HL-60 (cell line): ENCODE measurements around the gene SCARB2.
"Not testable (repeated sequence)": the region's sequence is repeated elsewhere in the genome, so short reads cannot be mapped to it uniquely, and the experiment has no call there.

Source experiments
- DNase-seq, 2 experiments: peaks; one replicate each; pipeline ENCODE4 v3.0.0-alpha.2; 2010 to 2020; ENCODE audit warnings: low read depth in 1 of 2, low spot score in 1 of 2
- H3K27ac ChIP-seq: fragments of 250-450 bp; sonication (Bioruptor Pico); replicated peaks from 2 replicates; pipeline ENCODE4 v1.5.1; 2020; ENCODE audit warnings: mild to moderate bottlenecking, moderate library complexity
- H3K27me3 ChIP-seq: fragments of 250-450 bp; sonication (Bioruptor Pico); 2 replicates; pipeline ENCODE4 v1.5.1; 2021; ENCODE audit warnings: mild to moderate bottlenecking, moderate library complexity; ENCODE audit not compliant: insufficient read depth, poor library complexity, severe bottlenecking
- H3K4me3 ChIP-seq: replicated peaks from 2 replicates; pipeline ENCODE4 v1.5.1; 2011; ENCODE audit warnings: mild to moderate bottlenecking, control low read depth, low read length; ENCODE audit not compliant: insufficient read depth
- GABPA ChIP-seq: IDR thresholded peaks from 2 replicates; pipeline ENCODE4 v1.6.1; 2012; ENCODE audit warnings: low read depth
- POLR2AphosphoS5 ChIP-seq: IDR thresholded peaks from 2 replicates; pipeline ENCODE4 v1.6.1; 2012; ENCODE audit warnings: low read depth
- REST ChIP-seq: IDR thresholded peaks from 2 replicates; pipeline ENCODE4 v1.6.1; 2012; ENCODE audit warnings: low read depth; ENCODE audit not compliant: insufficient replicate concordance
- SPI1 ChIP-seq: IDR thresholded peaks from 2 replicates; pipeline ENCODE4 v1.6.1; 2012; ENCODE audit warnings: low read depth, mild to moderate bottlenecking, borderline replicate concordance
- TF ChIP-seq, protein P1 (sequence below): IDR thresholded peaks from one replicate; pipeline ENCODE4 v1.5.1; 2011; ENCODE audit warnings: low read length, control low read depth, inconsistent platforms; ENCODE audit not compliant: insufficient read depth

The SCARB2 gene

DNA sequence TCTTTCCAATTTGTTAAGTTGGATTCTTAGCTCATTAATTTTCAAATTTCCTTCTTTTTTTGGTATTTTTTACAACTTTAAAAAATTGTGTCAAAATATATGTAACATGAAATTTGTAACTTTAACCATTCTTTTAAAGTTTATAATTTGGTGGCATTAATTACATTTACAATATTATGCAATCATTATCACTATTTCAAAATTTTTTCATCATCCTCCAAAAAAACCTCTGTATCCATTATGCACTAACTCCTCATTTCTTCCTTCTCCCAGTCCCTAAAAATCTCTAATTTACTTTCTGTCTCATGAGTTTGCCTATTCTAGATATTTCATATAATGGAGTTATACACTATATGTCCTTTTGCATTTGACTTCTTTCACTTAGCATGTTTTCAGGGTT lies 33.2 kb upstream of the SCARB2 start:
- no peak for DNase-seq
- peaks cover 18% of the 10 kb centered on the region for H3K27me3 ChIP-seq
- TF ChIP-seq, protein P1, sequence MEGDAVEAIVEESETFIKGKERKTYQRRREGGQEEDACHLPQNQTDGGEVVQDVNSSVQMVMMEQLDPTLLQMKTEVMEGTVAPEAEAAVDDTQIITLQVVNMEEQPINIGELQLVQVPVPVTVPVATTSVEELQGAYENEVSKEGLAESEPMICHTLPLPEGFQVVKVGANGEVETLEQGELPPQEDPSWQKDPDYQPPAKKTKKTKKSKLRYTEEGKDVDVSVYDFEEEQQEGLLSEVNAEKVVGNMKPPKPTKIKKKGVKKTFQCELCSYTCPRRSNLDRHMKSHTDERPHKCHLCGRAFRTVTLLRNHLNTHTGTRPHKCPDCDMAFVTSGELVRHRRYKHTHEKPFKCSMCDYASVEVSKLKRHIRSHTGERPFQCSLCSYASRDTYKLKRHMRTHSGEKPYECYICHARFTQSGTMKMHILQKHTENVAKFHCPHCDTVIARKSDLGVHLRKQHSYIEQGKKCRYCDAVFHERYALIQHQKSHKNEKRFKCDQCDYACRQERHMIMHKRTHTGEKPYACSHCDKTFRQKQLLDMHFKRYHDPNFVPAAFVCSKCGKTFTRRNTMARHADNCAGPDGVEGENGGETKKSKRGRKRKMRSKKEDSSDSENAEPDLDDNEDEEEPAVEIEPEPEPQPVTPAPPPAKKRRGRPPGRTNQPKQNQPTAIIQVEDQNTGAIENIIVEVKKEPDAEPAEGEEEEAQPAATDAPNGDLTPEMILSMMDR = no peak
- TF ChIP-seq SPI1 = no peak

DNA sequence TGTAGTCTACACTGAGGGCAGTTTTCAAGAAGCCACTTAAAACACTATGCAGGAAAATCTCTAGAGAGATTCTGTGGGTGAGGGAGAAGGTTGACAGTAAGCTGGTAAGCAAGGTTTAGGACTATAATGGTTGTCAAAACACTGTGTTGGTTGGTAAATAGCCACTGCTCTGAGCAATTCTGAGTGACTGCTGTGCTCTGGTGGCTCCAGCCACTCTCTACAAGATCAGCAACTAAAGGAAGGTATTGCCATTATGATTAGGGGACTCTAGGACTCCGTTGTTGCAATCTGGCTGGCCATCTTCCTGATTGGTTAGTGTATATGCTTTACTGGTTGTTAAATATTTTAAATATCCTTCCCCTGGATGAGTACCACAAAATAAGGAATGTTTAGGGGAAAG lies 32.4 kb upstream of the SCARB2 start:
- no peak for DNase-seq
- no peak overlapping the region for H3K27ac ChIP-seq
- peaks cover 14% of the 10 kb centered on the region for H3K27me3 ChIP-seq
- no peak overlapping the region for H3K4me3 ChIP-seq
- TF ChIP-seq REST (no peak), GABPA (no peak), POLR2AphosphoS5 (no peak), SPI1 (no peak)
- TF ChIP-seq, protein P1 = no peak

More for the DNA sequence above, 33.2 kb upstream of the SCARB2 start:
- Histone ChIP-seq H3K27ac (no peak overlapping the region), H3K4me3 (no peak overlapping the region)

GRCh38 chr4:76243877-76244276 lies 30.3 kb upstream of the SCARB2 start:
- not testable (repeated sequence) for H3K27ac ChIP-seq, DNase-seq, H3K4me3 ChIP-seq, H3K27me3 ChIP-seq

GRCh38 chr4:76240236-76240635 lies 26.6 kb upstream of the SCARB2 start:
- no peak for DNase-seq
- H3K27ac ChIP-seq = no peak overlapping the region
- H3K4me3 ChIP-seq = no peak overlapping the region
- TF ChIP-seq, protein P1 = no peak
- no peak for TF ChIP-seq POLR2AphosphoS5
- no peak for TF ChIP-seq SPI1
- no peak for TF ChIP-seq GABPA
- no peak for TF ChIP-seq REST
- no peaks in the 10 kb centered on the region for H3K27me3 ChIP-seq
